Dendritic cell treated with granulocyte-macrophage colony-stimulating factor and Interleukin-4, amounts not matched to agents 40 ng/mL and 50 ng/mL, for 4 days (primary cell): ENCODE data around the gene RBPJ.

Experiments used
- H3K27ac Mint-ChIP-seq: one replicate; pipeline ENCODE4 v1.8.0; 2022; ENCODE audit warnings: mild to moderate bottlenecking, mixed read lengths
- H3K27me3 Mint-ChIP-seq: one replicate; pipeline ENCODE4 v1.8.0; 2022; ENCODE audit warnings: mild to moderate bottlenecking, mixed read lengths
- H3K36me3 Mint-ChIP-seq: one replicate; pipeline ENCODE4 v1.8.0; 2022; ENCODE audit warnings: low read depth, mixed read lengths
- H3K4me1 Mint-ChIP-seq: one replicate; pipeline ENCODE4 v1.8.0; 2022; ENCODE audit warnings: low read depth, mixed read lengths
- H3K4me3 Mint-ChIP-seq: one replicate; pipeline ENCODE4 v1.8.0; 2022; ENCODE audit warnings: mild to moderate bottlenecking, moderate library complexity, mixed read lengths
- H3K9me3 Mint-ChIP-seq: one replicate; pipeline ENCODE4 v1.8.0; 2022; ENCODE audit warnings: mixed read lengths
- intact Hi-C: fragments of 100-400 bp; cut with micrococcal nuclease; formaldehyde crosslinking; loops from one replicate; pipeline ENCODE4 v1.15.0; 2022

RBPJ gene

DNA sequence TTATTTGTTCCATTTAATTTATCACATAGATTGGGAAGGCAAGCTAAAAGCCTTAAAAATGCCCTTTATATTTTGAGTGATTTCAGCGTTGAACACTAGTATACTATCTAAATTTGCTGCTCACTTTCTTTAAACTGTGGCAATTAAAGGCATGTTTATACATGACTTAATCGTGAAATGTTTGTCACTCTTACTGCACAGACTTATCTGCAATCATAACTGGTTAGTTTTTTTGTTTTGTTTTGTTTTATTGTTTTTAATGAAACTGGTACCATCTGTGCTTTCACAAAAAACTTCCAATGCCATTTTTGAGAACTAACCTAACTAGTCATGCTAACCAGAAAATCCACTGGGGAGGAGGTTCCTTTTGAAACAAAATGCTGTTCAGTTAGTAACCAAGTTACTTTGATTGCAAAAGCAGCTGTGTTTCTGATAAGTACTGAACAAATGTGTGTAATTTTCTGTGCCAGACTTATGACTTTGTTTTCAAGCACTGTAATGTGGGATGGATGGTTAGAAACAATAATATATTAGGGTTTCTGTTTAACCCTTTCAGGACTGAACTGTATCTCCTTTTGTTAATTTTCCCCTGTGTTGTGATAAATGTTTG lies 113.3 kb downstream of the RBPJ start:
- Mint-ChIP-seq H3K4me1 (peaks cover 10% of the 10 kb centered on the region), H3K27me3 (no peaks in the 10 kb centered on the region), H3K36me3 (peaks cover 99% of the 10 kb centered on the region), H3K4me3 (no peak overlapping the region), H3K9me3 (no peaks in the 10 kb centered on the region), H3K27ac (no peak overlapping the region)
- intact Hi-C loops: loop anchor here (10.0 kb wide), 1 partner anchor 571 kb away; no protein-coding TSS in a partner anchor

GRCh38 chr4:26441102-26441501 lies 120.3 kb downstream of the RBPJ start:
- no peak overlapping the region for H3K27ac Mint-ChIP-seq
- peaks cover 50% of the 10 kb centered on the region for H3K36me3 Mint-ChIP-seq
- H3K4me3 Mint-ChIP-seq: no peak overlapping the region
- intact Hi-C loops: no loop called here
- H3K27me3 Mint-ChIP-seq: peaks cover 2% of the 10 kb centered on the region
- peaks cover 9% of the 10 kb centered on the region for H3K9me3 Mint-ChIP-seq
- H3K4me1 Mint-ChIP-seq: peaks cover 12% of the 10 kb centered on the region

- Mint-ChIP-seq H3K27me3 (peaks cover 2% of the 10 kb centered on the region), H3K4me1 (peaks cover 12% of the 10 kb centered on the region), H3K9me3 (peaks cover 9% of the 10 kb centered on the region), H3K27ac (no peak overlapping the region), H3K4me3 (no peak overlapping the region), H3K36me3 (peaks cover 43% of the 10 kb centered on the region)
- intact Hi-C loops: no loop called here
Measured at GRCh38 chr4:26441771-26442170, 121.0 kb downstream of the RBPJ start.

DNA sequence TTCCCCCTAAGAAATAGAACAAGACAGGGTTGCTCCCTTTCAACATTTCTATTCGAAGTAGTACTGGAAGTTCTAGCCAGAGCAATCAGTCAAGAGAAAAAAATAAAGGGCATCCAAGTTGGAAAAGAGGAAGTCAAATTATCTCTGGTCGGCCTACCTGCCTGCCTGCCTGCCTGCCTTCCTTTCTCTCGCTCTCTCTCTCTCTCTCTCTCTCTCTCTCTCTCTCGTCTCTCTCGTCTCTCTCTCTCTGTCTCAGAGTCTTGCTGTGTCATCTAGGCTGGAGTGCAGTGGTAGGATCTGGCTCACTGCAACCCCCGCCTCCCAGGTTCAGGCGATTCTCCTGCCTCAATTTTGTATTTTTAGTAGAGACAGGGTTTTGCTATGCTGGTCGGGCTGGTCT lies 126.6 kb downstream of the RBPJ start:
- Mint-ChIP-seq H3K27ac (no peak overlapping the region), H3K27me3 (peaks cover 1% of the 10 kb centered on the region), H3K9me3 (peaks cover 18% of the 10 kb centered on the region), H3K36me3 (peaks cover 2% of the 10 kb centered on the region), H3K4me3 (no peak overlapping the region), H3K4me1 (no peaks in the 10 kb centered on the region)
- intact Hi-C loops: no loop called here

DNA sequence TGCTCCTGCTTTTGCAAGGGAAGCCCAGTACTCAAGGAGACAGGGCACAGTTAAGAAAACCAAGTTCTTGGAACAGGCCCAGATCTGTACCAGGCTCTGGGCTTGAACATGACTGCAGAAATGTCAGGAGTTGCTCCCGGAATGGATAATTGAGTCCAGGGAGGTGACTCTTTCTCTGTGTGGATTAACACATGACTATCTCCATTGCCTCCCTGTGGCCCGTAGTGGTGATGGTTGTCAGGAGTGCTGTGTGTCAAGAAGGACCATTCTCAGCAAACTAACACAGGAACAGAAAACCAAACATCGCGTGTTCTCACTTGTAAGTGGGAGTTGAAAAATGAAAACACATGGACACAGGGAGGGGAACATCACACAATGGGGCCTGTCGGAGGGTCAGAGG lies 129.6 kb downstream of the RBPJ start:
- intact Hi-C loops: no loop called here

DNA sequence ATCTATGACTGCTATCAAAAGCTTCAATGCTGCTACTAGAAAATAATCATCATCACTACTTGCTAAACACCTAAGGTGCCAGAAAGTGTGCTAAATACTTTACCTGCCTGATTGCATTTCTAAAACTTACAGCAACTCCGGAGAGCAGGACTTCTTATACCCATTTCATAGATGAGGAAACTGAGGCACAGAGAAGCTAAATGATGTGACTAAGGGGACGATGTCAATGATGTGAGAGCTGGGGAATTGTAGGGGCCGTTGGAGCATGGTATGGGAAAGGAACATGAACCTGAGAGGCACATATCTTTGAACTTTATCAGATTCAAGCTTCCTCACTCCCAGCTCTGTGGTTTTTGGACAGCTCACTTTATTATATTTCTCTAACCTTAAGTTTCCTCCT lies 130.8 kb downstream of the RBPJ start:
- H3K27ac Mint-ChIP-seq: no peak overlapping the region
- no peaks in the 10 kb centered on the region for H3K4me1 Mint-ChIP-seq
- peaks cover 12% of the 10 kb centered on the region for H3K9me3 Mint-ChIP-seq
- no peaks in the 10 kb centered on the region for H3K36me3 Mint-ChIP-seq
- no peak overlapping the region for H3K4me3 Mint-ChIP-seq
- no peaks in the 10 kb centered on the region for H3K27me3 Mint-ChIP-seq
- intact Hi-C loops: no loop called here

More for the DNA sequence above, 129.6 kb downstream of the RBPJ start:
- Mint-ChIP-seq H3K4me1 (no peaks in the 10 kb centered on the region), H3K27me3 (no peaks in the 10 kb centered on the region), H3K36me3 (no peaks in the 10 kb centered on the region), H3K9me3 (peaks cover 12% of the 10 kb centered on the region), H3K27ac (no peak overlapping the region), H3K4me3 (no peak overlapping the region)

- Mint-ChIP-seq H3K4me1 (no peaks in the 10 kb centered on the region), H3K36me3 (no peaks in the 10 kb centered on the region), H3K27ac (no peak overlapping the region), H3K9me3 (peaks cover 5% of the 10 kb centered on the region), H3K27me3 (no peaks in the 10 kb centered on the region), H3K4me3 (no peak overlapping the region)
- intact Hi-C loops: no loop called here
Measured at GRCh38 chr4:26452565-26453531, 132.0 kb downstream of the RBPJ start.

GRCh38 chr4:26454961-26455360 lies 134.1 kb downstream of the RBPJ start:
- no peaks in the 10 kb centered on the region for H3K36me3 Mint-ChIP-seq
- no peak overlapping the region for H3K4me3 Mint-ChIP-seq
- H3K9me3 Mint-ChIP-seq: no peaks in the 10 kb centered on the region
- intact Hi-C loops: no loop called here
- peaks cover 2% of the 10 kb centered on the region for H3K27me3 Mint-ChIP-seq
- peaks cover 5% of the 10 kb centered on the region for H3K4me1 Mint-ChIP-seq
- H3K27ac Mint-ChIP-seq: no peak overlapping the region

DNA sequence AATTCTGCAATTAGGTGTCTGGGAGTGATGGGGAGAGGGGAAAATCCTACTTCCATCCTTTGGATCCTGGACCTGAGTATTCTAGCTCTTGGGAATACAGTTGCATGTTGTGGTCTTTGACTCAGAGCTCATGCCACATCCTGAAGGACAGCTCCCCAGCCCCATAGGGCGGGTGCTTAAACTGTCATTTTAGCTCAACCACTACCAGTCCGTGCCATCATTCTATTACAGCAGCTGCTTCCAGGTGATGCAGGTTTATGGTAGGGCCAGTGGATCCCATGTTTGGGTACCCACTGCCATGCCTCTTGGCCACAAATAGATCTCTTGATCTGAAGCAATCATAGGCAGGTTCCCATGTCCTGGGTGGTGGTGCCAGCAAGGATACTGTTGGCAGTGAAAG lies 134.8 kb downstream of the RBPJ start:
- intact Hi-C loops: no loop called here
- Mint-ChIP-seq H3K27me3 (peaks cover 2% of the 10 kb centered on the region), H3K4me1 (peaks cover 5% of the 10 kb centered on the region), H3K4me3 (no peak overlapping the region), H3K9me3 (no peaks in the 10 kb centered on the region), H3K27ac (no peak overlapping the region), H3K36me3 (no peaks in the 10 kb centered on the region)

DNA sequence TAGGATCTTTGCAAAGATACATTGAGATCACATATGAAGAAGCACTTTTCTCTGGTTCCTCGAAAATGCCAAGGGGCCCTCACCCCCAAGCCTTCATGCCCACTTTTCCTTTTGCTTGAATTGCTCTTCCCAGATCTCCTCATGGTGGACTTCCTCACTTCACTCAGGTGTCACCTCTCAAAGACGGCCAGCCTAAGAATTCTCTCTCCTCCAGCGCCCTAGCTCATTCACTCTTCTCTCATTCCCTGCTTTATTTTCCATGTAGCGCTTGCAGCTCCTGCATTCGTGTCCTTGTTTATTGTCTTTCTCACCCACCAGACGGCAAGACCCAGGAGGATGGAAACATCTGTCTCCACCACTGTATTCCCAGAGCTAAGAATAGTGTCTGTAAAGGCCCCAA lies 136.6 kb downstream of the RBPJ start:
- Mint-ChIP-seq H3K4me1 (peaks cover 5% of the 10 kb centered on the region), H3K27me3 (peaks cover 2% of the 10 kb centered on the region), H3K27ac (no peak overlapping the region), H3K4me3 (no peak overlapping the region), H3K36me3 (no peaks in the 10 kb centered on the region), H3K9me3 (no peaks in the 10 kb centered on the region)
- intact Hi-C loops: no loop called here

DNA sequence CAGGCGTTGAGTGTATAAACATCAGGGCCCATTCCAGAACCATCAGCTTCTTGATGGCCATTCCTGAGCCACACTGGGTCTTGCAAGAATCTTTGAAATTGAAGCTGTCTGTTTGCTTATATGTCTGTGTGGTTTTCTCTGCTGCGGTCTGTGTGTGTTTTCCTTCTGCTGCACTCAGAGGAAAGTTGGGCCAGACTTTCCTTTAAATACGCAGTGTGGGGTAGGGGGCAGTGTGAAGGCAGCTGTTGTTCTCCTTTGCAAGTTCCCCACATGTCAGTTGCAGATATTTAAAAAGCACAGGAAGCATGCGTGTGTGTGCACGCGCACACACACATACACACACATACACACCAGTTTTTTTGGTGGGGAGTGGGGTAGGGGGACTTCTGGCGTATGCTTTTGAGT lies 137.3 kb downstream of the RBPJ start:
- no peaks in the 10 kb centered on the region for H3K36me3 Mint-ChIP-seq
- intact Hi-C loops: loop anchor here (2.0 kb wide), 2 partner anchors 263 to 553 kb away; no protein-coding TSS in a partner anchor
- H3K9me3 Mint-ChIP-seq: peaks cover 3% of the 10 kb centered on the region
- H3K27me3 Mint-ChIP-seq: peaks cover 2% of the 10 kb centered on the region
- H3K4me1 Mint-ChIP-seq: peaks cover 5% of the 10 kb centered on the region
- no peak overlapping the region for H3K4me3 Mint-ChIP-seq
- no peak overlapping the region for H3K27ac Mint-ChIP-seq

- Mint-ChIP-seq H3K36me3 (no peaks in the 10 kb centered on the region), H3K4me1 (peaks cover 5% of the 10 kb centered on the region), H3K27me3 (peaks cover 2% of the 10 kb centered on the region), H3K9me3 (peaks cover 8% of the 10 kb centered on the region), H3K4me3 (no peak overlapping the region), H3K27ac (no peak overlapping the region)
- intact Hi-C loops: loop anchor here (2.0 kb wide), 2 partner anchors 262 to 552 kb away; no protein-coding TSS in a partner anchor
Measured at GRCh38 chr4:26459054-26459755, 138.4 kb downstream of the RBPJ start.

DNA sequence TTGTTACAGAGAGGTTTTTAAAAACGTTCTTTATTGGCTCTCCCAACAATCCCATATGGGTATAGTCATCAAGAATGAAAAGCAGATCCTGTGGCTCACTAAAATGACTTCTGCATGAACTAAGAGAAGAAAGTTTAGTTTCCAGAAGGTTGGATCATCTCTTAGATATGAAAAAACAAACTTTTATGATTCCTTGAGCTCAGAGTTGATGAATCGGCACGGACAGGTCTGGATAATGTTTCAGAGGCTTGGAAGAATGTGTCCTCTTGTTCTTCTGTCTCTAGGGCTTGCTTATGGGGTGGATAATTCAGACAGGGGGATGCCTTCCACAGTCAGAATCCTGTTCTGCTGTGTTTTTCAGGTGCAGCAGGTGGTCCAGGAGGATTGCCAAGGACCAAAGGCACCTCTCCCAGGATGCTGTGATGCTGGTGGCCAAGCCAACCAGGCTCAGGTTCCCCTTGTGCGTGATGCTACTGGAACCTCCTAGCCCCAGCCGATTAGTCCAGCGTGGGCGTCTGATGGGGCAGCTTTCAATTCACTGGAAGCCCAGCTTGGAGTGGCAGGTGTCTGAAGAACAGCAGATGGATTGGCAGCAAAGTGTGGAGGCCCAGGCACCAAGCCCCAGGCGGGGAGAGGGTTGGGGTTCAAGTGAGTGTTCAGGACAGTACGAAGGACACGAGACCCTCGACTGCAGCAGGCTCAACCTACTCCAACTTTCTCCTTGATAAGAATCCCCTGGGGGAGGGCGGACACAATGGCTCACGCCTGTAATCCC lies 139.1 kb downstream of the RBPJ start:
- intact Hi-C loops: loop anchor here (2.0 kb wide), 2 partner anchors 261 to 551 kb away; no protein-coding TSS in a partner anchor
- no peak overlapping the region for H3K27ac Mint-ChIP-seq

More for the DNA sequence above, 139.1 kb downstream of the RBPJ start:
- Mint-ChIP-seq H3K9me3 (peaks cover 8% of the 10 kb centered on the region), H3K4me1 (peaks cover 5% of the 10 kb centered on the region), H3K27me3 (peaks cover 2% of the 10 kb centered on the region), H3K36me3 (no peaks in the 10 kb centered on the region), H3K4me3 (no peak overlapping the region)
